SK-N-SH treated with all-trans-retinoic acid at 6 μM for 48 hours (cell line): ENCODE measurements around the gene TUFT1.

ENCODE experiments used
- ATAC-seq: fragments of 200-7000 bp; cut with Tn5 transposase; 3 replicates; pipeline ENCODE4 v1.9.1; 2020; ENCODE audit warnings: mild to moderate bottlenecking, moderate library complexity
- ARNTL ChIP-seq: fragments of 450-650 bp; formaldehyde crosslinking; IDR thresholded peaks from 2 replicates; pipeline ENCODE4 v1.5.0; 2020; ENCODE audit warnings: low read depth, mild to moderate bottlenecking, moderate library complexity, borderline replicate concordance
- BACH2 ChIP-seq: fragments of 250-450 bp; sonication (Bioruptor Pico); IDR thresholded peaks from 2 replicates; pipeline ENCODE4 v1.9.0; 2021; ENCODE audit warnings: mild to moderate bottlenecking, borderline replicate concordance
- CREB5 ChIP-seq: fragments of 250-450 bp; sonication (Bioruptor Pico); IDR thresholded peaks from 2 replicates; pipeline ENCODE4 v1.5.1; 2020; ENCODE audit warnings: low read depth, mild to moderate bottlenecking, moderate library complexity
- CSDC2 ChIP-seq: fragments of 250-450 bp; sonication (Bioruptor Pico); IDR thresholded peaks from 2 replicates; pipeline ENCODE4 v1.5.0; 2020; ENCODE audit warnings: mild to moderate bottlenecking, moderate library complexity
- CSRNP3 ChIP-seq: fragments of 250-450 bp; sonication (Bioruptor Pico); IDR thresholded peaks from 2 replicates; pipeline ENCODE4 v1.5.1; 2021; ENCODE audit warnings: mild to moderate bottlenecking, moderate library complexity
- GLIS3 ChIP-seq: fragments of 250-450 bp; sonication (Bioruptor Pico); IDR thresholded peaks from 2 replicates; pipeline ENCODE4 v1.5.0; 2020; ENCODE audit warnings: mild to moderate bottlenecking, moderate library complexity
- ISL1 ChIP-seq: fragments of 250-450 bp; sonication (Bioruptor Pico); IDR thresholded peaks from 2 replicates; pipeline ENCODE4 v2.1.2; 2022; ENCODE audit warnings: mild to moderate bottlenecking, moderate library complexity
- OSR1 ChIP-seq: fragments of 250-450 bp; sonication (Bioruptor Pico); IDR thresholded peaks from 2 replicates; pipeline ENCODE4 v1.8.0; 2022; ENCODE audit warnings: moderate library complexity, mild to moderate bottlenecking, inconsistent platforms
- PATZ1 ChIP-seq: fragments of 250-450 bp; sonication (Bioruptor Pico); IDR thresholded peaks from 2 replicates; pipeline ENCODE4 v1.8.0; 2020; ENCODE audit warnings: mild to moderate bottlenecking, moderate library complexity, borderline replicate concordance
- POU6F1 ChIP-seq: fragments of 250-450 bp; sonication (Bioruptor Pico); IDR thresholded peaks from 2 replicates; pipeline ENCODE4 v1.8.0; 2021; ENCODE audit warnings: low read depth, mild to moderate bottlenecking, moderate library complexity, borderline replicate concordance
- PPARA ChIP-seq: fragments of 250-450 bp; sonication (Bioruptor Pico); IDR thresholded peaks from 2 replicates; pipeline ENCODE4 v1.5.0; 2020; ENCODE audit warnings: mild to moderate bottlenecking, borderline replicate concordance
- RARB ChIP-seq: fragments of 250-450 bp; sonication (Bioruptor Pico); IDR thresholded peaks from 2 replicates; pipeline ENCODE4 v1.8.0; 2021; ENCODE audit warnings: mild to moderate bottlenecking, moderate library complexity
- SNAI2 ChIP-seq: fragments of 250-450 bp; sonication (Bioruptor Pico); IDR thresholded peaks from 2 replicates; pipeline ENCODE4 v1.5.0; 2020; ENCODE audit warnings: mild to moderate bottlenecking, moderate library complexity
- TCF4 ChIP-seq: fragments of 250-450 bp; sonication (Bioruptor Pico); IDR thresholded peaks from 2 replicates; pipeline ENCODE4 v1.8.0; 2021; ENCODE audit warnings: mild to moderate bottlenecking, moderate library complexity, borderline replicate concordance
- TOX ChIP-seq: fragments of 250-450 bp; sonication (Bioruptor Pico); IDR thresholded peaks from 2 replicates; pipeline ENCODE4 v1.8.0; 2021; ENCODE audit warnings: mild to moderate bottlenecking, moderate library complexity, borderline replicate concordance
- TSHZ2 ChIP-seq: fragments of 250-450 bp; sonication (Bioruptor Pico); IDR thresholded peaks from 2 replicates; pipeline ENCODE4 v1.5.0; 2020; ENCODE audit warnings: mild to moderate bottlenecking, moderate library complexity
- ZC3H10 ChIP-seq: fragments of 250-450 bp; sonication (Bioruptor Pico); IDR thresholded peaks from 2 replicates; pipeline ENCODE4 v1.5.1; 2021; ENCODE audit warnings: mild to moderate bottlenecking, moderate library complexity
- ZFP3 ChIP-seq: fragments of 250-450 bp; sonication (Bioruptor Pico); IDR thresholded peaks from 2 replicates; pipeline ENCODE4 v1.5.0; 2020; ENCODE audit warnings: mild to moderate bottlenecking, moderate library complexity
- ZFP30 ChIP-seq: fragments of 450-650 bp; formaldehyde crosslinking; IDR thresholded peaks from 2 replicates; pipeline ENCODE4 v1.5.0; 2022; ENCODE audit warnings: mild to moderate bottlenecking, moderate library complexity
- ZNF565 ChIP-seq: fragments of 450-650 bp; formaldehyde crosslinking; conservative IDR thresholded peaks from 2 replicates; pipeline ENCODE4 v1.5.0; 2020; ENCODE audit warnings: low read depth, mild to moderate bottlenecking, moderate library complexity
- ZNF70 ChIP-seq: fragments of 450-650 bp; formaldehyde crosslinking; IDR thresholded peaks from 2 replicates; pipeline ENCODE4 v1.5.0; 2020; ENCODE audit warnings: mild to moderate bottlenecking, moderate library complexity

Gene TUFT1

GRCh38 chr1:151509350-151510019 lies 30.6 kb upstream of the TUFT1 start:
- ATAC-seq = no peak
- TF ChIP-seq ARNTL = no peak
- no peak for TF ChIP-seq PATZ1 (CRISPR knock-in tag)
- no peak for TF ChIP-seq ISL1 (CRISPR knock-in tag)
- no peak for TF ChIP-seq ZFP3
- no peak for TF ChIP-seq SNAI2 (CRISPR knock-in tag)
- no peak for TF ChIP-seq PPARA (CRISPR knock-in tag)
- TF ChIP-seq ZC3H10 (CRISPR knock-in tag) = no peak
- no peak for TF ChIP-seq CREB5 (CRISPR knock-in tag)
- no peak for TF ChIP-seq GLIS3 (CRISPR knock-in tag)
- no peak for TF ChIP-seq ZNF565 (CRISPR knock-in tag)
- TF ChIP-seq TSHZ2 = no peak
- TF ChIP-seq ZNF70 = no peak
- no peak for TF ChIP-seq TOX (CRISPR knock-in tag)
- no peak for TF ChIP-seq ZFP30 (CRISPR knock-in tag)

GRCh38 chr1:151510020-151510405 lies 30.1 kb upstream of the TUFT1 start:
- TF ChIP-seq TSHZ2 (no peak), BACH2 (CRISPR knock-in tag) (no peak), ZFP3 (no peak), TCF4 (CRISPR knock-in tag) (no peak), ZFP30 (CRISPR knock-in tag) (no peak), POU6F1 (CRISPR knock-in tag) (no peak), SNAI2 (CRISPR knock-in tag) (no peak), RARB (CRISPR knock-in tag) (no peak), PPARA (CRISPR knock-in tag) (no peak), GLIS3 (CRISPR knock-in tag) (no peak), OSR1 (no peak)
- no peak for ATAC-seq

- TF ChIP-seq CSRNP3 (no peak), ARNTL (no peak), CREB5 (CRISPR knock-in tag) (no peak), CSDC2 (CRISPR knock-in tag) (no peak), ZNF70 (no peak), TSHZ2 (no peak), ISL1 (CRISPR knock-in tag) (no peak)
- no peak for ATAC-seq
These were observed 29.5 kb upstream of the TUFT1 start for GRCh38 chr1:151510614-151510956.
